ENCODE data around the gene FGF22.

Gene FGF22

DNA sequence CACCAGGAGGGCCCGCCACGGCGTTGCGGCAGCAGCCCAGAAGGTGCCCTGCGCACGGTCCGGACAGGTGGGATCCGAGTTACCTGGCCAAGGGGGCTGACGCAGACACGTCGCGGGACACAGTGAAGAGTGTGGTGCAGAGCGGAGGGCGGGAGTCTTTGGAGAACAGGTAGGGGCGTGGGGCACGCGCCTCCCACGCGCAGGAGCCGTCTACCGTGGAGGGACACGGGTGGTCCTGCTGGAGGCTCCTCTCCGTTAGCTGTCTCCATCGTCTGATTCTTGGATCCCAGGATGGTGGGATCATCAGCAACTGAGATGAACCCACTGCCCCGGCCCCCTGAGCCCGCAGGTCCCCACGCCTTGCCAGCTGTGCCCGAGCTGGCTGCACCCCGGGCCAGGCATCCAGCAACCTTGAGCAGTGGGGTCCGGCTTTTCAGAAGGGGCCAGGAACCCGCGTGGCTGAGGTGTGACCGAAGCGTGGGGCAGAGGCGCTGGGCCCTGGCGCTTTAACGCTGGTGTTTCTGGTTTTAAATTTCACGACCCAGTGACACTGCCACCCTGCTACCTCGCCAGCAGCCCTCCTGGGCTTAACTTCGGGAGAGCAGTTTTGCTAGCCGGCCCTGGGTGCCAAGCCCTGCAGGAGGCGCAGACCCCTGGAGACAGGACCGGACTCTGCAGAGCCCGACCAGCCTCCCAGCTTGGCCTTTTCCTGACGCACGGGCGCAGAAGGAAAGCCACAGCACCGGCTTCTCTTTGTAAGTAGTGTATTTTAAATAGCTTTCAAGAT lies 7.3 kb downstream of the FGF22 start:
- DNase-seq (ENCODE audit: low spot score) = no peak
- Histone ChIP-seq H3K4me3 (no peak overlapping the region), H3K27ac (no peak overlapping the region)
- TF ChIP-seq, protein P1, sequence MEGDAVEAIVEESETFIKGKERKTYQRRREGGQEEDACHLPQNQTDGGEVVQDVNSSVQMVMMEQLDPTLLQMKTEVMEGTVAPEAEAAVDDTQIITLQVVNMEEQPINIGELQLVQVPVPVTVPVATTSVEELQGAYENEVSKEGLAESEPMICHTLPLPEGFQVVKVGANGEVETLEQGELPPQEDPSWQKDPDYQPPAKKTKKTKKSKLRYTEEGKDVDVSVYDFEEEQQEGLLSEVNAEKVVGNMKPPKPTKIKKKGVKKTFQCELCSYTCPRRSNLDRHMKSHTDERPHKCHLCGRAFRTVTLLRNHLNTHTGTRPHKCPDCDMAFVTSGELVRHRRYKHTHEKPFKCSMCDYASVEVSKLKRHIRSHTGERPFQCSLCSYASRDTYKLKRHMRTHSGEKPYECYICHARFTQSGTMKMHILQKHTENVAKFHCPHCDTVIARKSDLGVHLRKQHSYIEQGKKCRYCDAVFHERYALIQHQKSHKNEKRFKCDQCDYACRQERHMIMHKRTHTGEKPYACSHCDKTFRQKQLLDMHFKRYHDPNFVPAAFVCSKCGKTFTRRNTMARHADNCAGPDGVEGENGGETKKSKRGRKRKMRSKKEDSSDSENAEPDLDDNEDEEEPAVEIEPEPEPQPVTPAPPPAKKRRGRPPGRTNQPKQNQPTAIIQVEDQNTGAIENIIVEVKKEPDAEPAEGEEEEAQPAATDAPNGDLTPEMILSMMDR (IDR thresholded peaks at IDR 0.05) = no peak

DNA sequence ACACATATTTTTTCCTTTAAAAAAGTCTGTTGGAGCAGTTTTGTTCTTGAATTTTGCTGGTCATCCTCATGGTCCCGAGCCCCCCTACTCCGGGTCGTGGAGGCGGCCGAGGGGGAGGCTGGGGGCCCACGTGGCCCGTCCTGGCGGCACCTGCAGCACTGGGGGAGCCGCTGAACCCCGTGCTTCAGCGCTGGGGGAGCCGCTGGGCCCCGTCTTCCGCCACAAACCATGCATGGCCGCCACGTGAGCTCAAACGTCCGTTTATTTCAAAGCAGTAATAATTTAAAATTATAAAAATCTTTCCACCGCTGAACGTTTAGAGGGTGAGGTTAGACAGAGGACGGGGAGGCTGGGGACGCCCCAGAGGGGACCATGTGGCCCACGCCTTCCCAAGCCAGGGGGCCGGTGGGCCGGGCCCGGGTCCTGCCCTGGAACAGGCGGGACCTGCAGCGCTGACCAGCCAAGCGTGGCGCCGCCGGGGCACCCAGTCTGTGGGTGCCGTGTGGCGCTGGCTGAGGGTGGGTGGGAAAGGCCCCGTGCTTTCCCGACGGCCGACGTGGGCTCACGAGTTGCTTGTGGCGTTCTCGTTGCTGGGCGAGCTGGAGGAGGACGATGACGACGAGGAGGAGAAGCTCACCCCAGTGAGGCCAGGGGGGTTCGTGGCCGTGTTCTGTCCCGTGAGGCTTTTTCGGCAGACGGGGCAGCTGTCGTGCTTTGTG lies 8.0 kb downstream of the FGF22 start:
- no peak for DNase-seq (ENCODE audit: low spot score)
- TF ChIP-seq, protein P1 (IDR thresholded peaks at IDR 0.05) = no peak
- H3K4me3 ChIP-seq = no peak overlapping the region
- H3K27ac ChIP-seq = no peak overlapping the region

DNA sequence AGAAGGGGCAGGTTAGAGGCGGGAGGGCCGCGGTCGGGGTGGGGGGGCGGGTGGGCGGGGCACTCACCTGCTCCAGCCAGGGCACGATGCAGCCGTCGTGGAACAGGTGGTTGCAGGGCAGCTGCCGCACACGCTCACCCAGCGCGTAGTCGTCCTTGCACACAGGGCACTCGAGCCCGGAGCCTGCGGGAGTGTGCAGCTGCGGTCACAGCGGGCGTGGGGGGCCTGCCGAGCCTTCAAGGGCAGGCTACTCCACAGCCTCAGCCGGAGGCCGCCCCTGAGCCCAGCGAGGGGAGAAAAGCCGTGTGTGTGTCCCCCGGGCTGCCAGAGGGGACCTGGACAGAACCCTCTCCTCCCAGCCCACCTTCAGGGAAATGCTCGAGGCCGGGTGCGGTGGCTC lies 8.6 kb downstream of the FGF22 start:
- DNase-seq (ENCODE audit: low spot score) = no peak
- TF ChIP-seq, protein P1 (IDR thresholded peaks at IDR 0.05) = no peak

GRCh38 chr19:648904-649801 lies 9.5 kb downstream of the FGF22 start:
- no peak for DNase-seq (ENCODE audit: low spot score)
- Histone ChIP-seq H3K4me3 (no peak overlapping the region), H3K27ac (no peak overlapping the region)
- TF ChIP-seq, protein P1 (IDR thresholded peaks at IDR 0.05) = no peak

More for the DNA sequence above, 8.6 kb downstream of the FGF22 start:
- Histone ChIP-seq H3K27ac (no peak overlapping the region), H3K4me3 (no peak overlapping the region)

DNA sequence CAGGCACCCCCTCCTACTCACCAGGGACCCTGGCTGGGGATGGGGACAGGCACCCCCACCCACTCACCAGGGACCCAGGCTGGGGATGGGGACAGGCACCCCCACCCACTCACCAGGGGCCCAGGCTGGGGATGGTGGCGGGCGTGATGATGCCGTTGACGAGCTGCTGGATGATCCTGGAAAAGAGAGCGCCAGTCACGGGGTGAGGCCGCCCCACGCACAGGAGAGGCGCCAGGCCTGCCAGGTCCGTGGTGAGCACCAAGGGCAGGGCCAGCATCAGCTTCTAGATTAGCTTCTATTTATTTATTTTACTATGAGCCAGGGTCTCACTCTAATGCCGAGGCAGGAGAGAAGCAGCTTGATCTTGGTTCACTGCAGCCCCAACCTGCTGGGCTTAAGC lies 10.4 kb downstream of the FGF22 start:
- no peak overlapping the region for H3K4me3 ChIP-seq
- TF ChIP-seq, protein P1 (IDR thresholded peaks at IDR 0.05) = no peak
- no peak for DNase-seq (ENCODE audit: low spot score)
- no peak overlapping the region for H3K27ac ChIP-seq

DNA sequence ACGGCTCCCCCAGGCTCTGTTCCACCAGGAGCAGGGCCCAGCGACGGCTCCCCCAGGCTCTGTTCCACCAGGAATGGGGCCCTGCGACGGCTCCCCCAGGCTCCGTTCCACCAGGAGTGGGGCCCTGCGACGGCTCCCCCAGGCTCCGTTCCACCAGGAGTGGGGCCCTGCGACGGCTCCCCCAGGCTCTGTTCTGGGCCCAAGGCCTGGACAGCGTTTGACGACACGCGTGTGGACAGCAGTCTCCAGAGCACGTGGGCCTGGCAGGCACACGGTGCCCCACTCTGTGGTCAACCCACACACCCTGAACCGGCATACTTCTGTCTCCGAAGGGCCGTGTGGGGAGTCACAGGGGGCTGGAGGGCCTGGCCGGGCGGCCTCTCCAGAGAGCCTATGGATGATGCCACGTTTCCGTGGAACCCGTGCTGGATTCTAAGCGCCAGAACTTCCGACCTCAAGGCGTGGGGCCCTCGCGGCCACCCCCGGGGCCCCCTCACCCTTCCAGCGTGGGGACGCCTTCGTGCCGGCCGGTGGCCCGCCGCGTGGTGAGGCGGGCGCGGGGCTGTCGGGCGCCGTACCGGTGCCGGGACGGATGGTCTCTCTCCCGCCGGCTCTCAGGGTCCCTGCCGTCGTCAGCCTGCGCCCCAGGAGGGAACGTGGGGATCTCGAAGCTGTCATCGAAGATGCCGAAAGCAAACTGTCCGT lies 11.6 kb downstream of the FGF22 start:
- Histone ChIP-seq H3K4me3 (no peak overlapping the region), H3K27ac (no peak overlapping the region)
- DNase-seq (ENCODE audit: low spot score) = no peak
- TF ChIP-seq, protein P1 (IDR thresholded peaks at IDR 0.05) = no peak

Measured in coronary artery (tissue), 2 donors.